GM21619 (cell line): ENCODE results near the gene RNF225.
"Not testable (repeated sequence)": the region's sequence is repeated elsewhere in the genome, so short reads cannot be mapped to it uniquely, and the experiment has no call there.

Experiments used
- ATAC-seq: cut with Tn5 transposase; IDR thresholded peaks from one replicate; pipeline ENCODE4 v1.9.1; 2021; ENCODE audit not compliant: unreplicated experiment

RNF225 gene

GRCh38 chr19:58386576-58387337 lies 8.7 kb upstream of the RNF225 start, which contains the start of gene RPS5:
Gene RPS5, plus strand, starts transcription at chr19:58387269. Its CDS starts 869 bp downstream, at chr19:58388138.
- peak; percentile 81 for ATAC-seq

GRCh38 chr19:58387338-58388174 lies 7.9 kb upstream of the RNF225 start:
- no peak for ATAC-seq

- ATAC-seq, result no peak
These were observed 7.3 kb upstream of the RNF225 start for GRCh38 chr19:58388175-58388526.

- no peak for ATAC-seq
These were observed 2.3 kb upstream of the RNF225 start for GRCh38 chr19:58392945-58393724.

GRCh38 chr19:58393725-58394033 lies 1.8 kb upstream of the RNF225 start:
- ATAC-seq, result no peak

GRCh38 chr19:58394821-58395219 lies 636 bp upstream of the RNF225 start:
- no peak for ATAC-seq

- no peak for ATAC-seq
These were observed 647 bp downstream of the RNF225 start for GRCh38 chr19:58395979-58396627.

GRCh38 chr19:58396691-58397532 lies 1.5 kb downstream of the RNF225 start:
- no peak for ATAC-seq

- no peak for ATAC-seq
These were observed 2.1 kb downstream of the RNF225 start for GRCh38 chr19:58397533-58398037.

GRCh38 chr19:58398087-58398486 lies 2.6 kb downstream of the RNF225 start:
- no peak for ATAC-seq

GRCh38 chr19:58398545-58398944 lies 3.1 kb downstream of the RNF225 start:
- ATAC-seq, result no peak

- ATAC-seq, result no peak
These were observed 4.4 kb downstream of the RNF225 start for GRCh38 chr19:58399903-58400302.

GRCh38 chr19:58400316-58400915 lies 5.0 kb downstream of the RNF225 start:
- ATAC-seq, result no peak

GRCh38 chr19:58400916-58401839 lies 5.7 kb downstream of the RNF225 start:
- ATAC-seq, result peak; percentile 94

- ATAC-seq, result no peak
These were observed 6.5 kb downstream of the RNF225 start for GRCh38 chr19:58401840-58402421.

GRCh38 chr19:58403920-58404478 lies 8.5 kb downstream of the RNF225 start:
- not testable (repeated sequence) for ATAC-seq

- no peak for ATAC-seq
These were observed 11.6 kb downstream of the RNF225 start for GRCh38 chr19:58406818-58407657.
